Activated T-helper 17 cell treated with anti-CD3 and anti-CD28 coated beads, Interleukin-2, amount 50 U/mL, for 72 hours (primary cell): ENCODE data around the gene PARVB. TPM values are rescaled to one million over a fixed set of nuclear protein-coding genes. Genes with fewer than 3 reads are reported as not detected.

Experiments
- ATAC-seq: fragments of 150-1000 bp; cut with Tn5 transposase; replicated peaks from 2 replicates; pipeline ENCODE4 v1.10.0; 2021; ENCODE audit warnings: mild to moderate bottlenecking, moderate library complexity
- H3K27ac Mint-ChIP-seq: one replicate; pipeline ENCODE4 v1.8.0; 2022; ENCODE audit warnings: mixed read lengths
- H3K27me3 Mint-ChIP-seq: one replicate; pipeline ENCODE4 v1.8.0; 2022; ENCODE audit warnings: mixed read lengths
- H3K36me3 Mint-ChIP-seq: one replicate; pipeline ENCODE4 v1.8.0; 2022; ENCODE audit warnings: low read depth, mild to moderate bottlenecking, mixed read lengths
- H3K4me1 Mint-ChIP-seq: one replicate; pipeline ENCODE4 v1.8.0; 2022; ENCODE audit warnings: mixed read lengths
- H3K4me3 Mint-ChIP-seq: one replicate; pipeline ENCODE4 v1.8.0; 2022; ENCODE audit warnings: mild to moderate bottlenecking, mixed read lengths
- H3K9me3 Mint-ChIP-seq: one replicate; pipeline ENCODE4 v1.8.0; 2022; ENCODE audit warnings: mixed read lengths
- total RNA-seq, 2 donors: library from RNA; stranded (reverse); gene quantifications; one replicate each; pipeline ENCODE4 v1.2.3, GENCODE V29; 2022

PARVB gene
- total RNA-seq, 2 donors from 2014 or later: 50.2 to 66.1 TPM

- Mint-ChIP-seq H3K9me3 (no peaks in the 10 kb centered on the region), H3K4me3 (no peak overlapping the region), H3K36me3 (no peaks in the 10 kb centered on the region), H3K27ac (no peak overlapping the region), H3K4me1 (no peaks in the 10 kb centered on the region), H3K27me3 (peaks cover 23% of the 10 kb centered on the region)
- ATAC-seq: no peak
Measured at GRCh38 chr22:44221710-44222475, 197.8 kb downstream of the PARVB start.

Other genes with a start within 250 kb of the PARVB start
- gene EFCAB6, start 212.0 kb upstream of the PARVB start, total RNA-seq: under 1 TPM in 1 of 2 donors, not detected in 1; 0.09 TPM
- under 1 TPM in 1 of 2 donors, not detected in 1; 0.11 TPM for gene SULT4A1, start 161.8 kb upstream of the PARVB start, total RNA-seq
- not detected for gene PNPLA5, start 132.3 kb upstream of the PARVB start, total RNA-seq
- under 1 TPM; 0.13 to 0.16 TPM for gene PNPLA3, start 100.5 kb upstream of the PARVB start, total RNA-seq
- 10 to 100 TPM; 31.7 to 57.2 TPM for gene SAMM50, start 68.9 kb upstream of the PARVB start, total RNA-seq
- 10 to 100 TPM; 34.9 to 35.8 TPM for gene PARVG, start 156.6 kb downstream of the PARVB start, total RNA-seq